ENCODE data around the gene RAB44. TPM values are rescaled to one million over a fixed set of nuclear protein-coding genes. Genes with fewer than 3 reads are reported as not detected.

RAB44 gene
- total RNA-seq, 1 donor from 2014 or later, result 0.35 TPM

DNA sequence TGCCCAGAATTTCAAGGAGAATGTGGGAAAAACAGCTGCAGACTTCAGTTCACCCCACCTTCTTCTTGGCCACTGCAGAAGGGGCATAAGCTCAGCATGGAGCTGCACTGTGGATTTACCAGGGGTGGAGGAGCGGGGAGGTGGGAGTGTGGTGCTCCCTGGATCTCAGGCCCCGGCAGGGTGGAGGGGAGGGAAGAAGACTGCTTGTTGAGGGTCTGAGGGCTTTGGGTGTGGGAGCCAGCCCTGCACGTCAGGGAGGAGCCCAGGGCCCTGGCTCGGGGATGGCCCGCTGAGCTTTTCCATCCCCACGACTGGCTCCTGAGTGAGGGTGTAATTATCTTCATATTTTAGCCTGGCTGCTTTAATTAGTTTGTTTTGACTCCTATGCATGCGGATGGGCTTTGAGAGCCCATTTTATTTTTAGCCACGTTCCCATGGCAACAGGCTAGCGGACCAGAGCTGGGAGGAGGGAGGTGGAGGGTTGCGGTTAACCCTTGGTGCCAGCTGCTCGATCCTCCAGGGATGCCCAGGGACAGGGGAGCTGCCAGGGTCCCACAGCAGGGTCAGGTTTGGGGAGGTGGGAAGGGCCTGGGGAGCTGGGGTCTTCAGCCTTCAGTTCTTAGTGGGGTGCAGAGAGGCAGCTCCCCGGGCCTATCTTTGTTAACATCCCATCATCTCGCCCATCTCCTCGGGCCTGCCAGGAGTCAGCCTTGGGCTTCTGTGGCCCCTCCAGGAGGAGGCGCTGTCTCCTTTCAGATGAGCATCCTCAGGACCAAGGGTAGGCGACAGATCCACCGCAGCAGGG lies 68.2 kb downstream of the RAB44 start:
- no peak for DNase-seq (ENCODE audit: low spot score)

DNA sequence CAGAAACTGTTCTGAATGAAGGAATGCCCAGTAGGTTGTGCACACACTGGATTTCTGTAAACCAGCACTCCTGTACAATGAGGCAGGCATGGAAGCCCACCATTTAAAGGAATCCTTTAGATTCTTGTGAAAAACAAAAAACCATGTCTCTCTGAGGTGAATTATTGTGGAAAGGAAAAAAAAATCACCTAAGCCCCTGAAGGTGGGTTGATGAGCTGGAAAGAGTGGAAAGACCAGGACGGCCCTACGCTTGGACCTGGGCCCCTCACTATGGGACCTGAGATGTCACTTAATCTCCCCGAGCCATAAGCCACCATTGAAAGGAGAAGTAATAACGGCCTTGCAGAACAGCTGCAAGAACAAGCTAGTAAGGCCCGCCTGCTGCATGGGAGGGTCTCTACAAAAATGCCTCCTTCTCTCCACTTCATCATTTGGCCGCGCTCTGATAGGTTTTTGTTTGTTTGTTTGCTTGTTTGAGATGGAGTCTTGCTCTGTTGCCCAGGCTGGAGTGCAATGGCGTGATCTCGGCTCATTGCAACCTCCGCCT lies 68.8 kb downstream of the RAB44 start:
- DNase-seq (ENCODE audit: low spot score), result no peak

DNA sequence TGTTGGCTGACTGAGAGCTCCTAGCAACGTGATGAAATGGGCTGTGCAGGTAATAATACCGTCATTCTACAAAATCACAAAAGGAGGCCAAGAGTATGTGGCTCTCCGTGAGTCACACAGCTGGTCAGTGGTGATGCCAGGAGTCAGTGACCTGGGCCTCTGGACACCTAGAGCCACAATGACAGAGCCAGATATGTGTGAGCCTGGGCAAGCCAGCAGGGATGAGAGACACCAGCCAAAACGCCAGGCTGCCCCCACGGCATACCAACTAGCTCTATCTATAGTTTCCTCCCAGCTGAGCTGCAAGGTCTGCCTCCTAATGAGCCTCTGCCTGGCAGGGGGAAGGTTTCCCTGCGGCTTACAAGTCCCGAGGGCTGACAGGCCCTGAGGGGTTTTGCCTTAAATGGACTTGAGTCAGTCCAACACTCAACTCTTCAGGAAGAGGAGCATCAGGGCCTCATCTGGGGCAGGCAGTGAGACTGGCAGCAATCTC lies 71.6 kb downstream of the RAB44 start:
- DNase-seq (ENCODE audit: low spot score), result no peak

DNA sequence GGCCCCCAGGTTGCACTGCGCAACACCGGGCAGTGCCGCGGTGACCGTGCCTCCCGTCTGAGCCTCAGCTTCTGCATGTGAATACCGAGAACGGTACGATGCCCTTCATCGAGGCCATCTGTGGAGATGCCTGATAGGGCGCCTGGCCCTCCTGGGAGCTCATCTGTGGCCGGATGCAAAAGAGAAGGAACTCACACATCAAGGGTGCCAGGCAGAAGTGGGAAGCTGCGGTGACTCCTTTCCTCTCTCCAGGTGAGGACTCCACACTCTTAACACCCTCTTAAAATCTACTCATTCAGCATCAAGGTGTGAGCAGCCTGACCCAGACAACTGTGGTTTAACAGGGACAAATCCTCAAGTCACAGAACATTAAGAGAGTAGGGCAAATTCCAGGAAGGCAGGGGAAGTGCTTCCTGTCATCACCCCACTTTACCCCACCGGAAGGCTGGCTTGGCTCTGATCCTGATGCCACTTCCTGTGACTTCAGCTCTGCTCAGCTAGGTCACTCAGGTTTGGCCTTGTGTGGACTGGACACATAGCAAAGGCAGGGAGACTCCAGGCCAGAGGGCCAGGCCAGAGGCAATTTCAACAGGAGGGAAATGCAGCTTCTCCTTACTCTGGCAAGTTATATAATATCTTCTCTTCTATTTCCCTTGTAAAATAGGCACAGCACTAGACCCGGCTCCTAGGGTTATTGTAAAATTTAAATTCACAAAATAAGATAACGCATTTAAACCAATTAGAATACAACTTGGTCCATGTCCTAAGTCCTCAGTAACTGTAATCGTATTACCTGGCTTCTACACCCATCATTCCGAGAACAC lies 72.3 kb downstream of the RAB44 start:
- no peak for DNase-seq (ENCODE audit: low spot score)

DNA sequence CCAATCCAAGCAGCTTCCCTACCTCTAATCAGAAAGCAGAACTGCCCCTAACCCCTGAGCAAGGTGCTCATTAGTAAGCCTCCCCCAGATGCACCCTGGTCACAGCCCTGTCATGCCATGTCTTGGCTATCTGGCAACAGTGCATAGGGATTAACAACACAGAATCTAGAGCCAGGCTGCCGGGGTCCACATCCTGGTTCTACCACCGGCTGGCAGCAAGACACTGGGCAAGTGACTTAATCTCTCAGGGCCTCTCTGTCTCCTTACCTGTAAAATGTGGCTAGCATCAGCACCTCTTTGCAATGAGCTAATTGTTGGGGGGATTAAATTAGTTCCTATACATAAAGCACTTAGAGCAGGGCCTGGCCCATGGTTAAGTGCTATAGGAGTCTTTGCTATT lies 73.5 kb downstream of the RAB44 start:
- no peak for DNase-seq (ENCODE audit: low spot score)

DNA sequence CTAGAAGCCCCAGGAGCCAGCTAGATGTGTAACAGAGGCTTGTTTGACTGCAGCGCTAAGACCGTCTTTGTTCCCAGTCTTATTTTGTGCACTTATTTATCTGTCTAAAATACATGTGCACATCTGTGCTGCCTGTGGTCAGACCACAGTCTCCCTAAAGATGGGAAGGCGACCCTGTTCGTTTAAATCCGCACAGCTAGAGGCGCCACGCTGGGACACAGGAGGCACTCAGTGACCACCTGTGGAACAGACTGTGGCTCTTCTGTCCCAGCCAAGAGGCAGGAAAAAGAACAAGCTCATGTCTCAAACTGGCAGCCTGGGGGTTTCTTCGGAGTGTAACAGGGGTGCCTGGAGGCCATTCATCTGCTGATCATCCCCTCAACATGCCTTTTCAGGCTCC lies 74.8 kb downstream of the RAB44 start:
- no peak for DNase-seq (ENCODE audit: low spot score)

DNA sequence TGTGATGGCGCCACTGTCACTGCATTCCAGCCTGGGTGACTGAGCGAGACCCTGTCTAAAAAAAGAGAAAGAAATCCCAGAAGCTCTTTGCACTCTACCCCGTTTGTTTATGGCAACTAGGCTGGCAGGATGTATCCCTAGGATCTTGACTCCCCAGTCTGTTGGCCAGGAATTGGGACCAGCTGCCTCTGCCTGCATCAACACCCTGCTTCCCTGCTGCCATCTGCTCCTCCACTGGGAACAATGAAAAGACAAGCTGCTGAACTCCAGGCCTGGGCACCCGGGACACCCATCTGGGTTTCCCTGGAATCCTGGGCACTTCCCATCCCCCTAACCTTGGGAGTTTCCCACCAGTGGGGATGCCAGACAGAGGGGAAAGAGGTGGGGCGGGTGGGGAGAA lies 76.7 kb downstream of the RAB44 start:
- DNase-seq (ENCODE audit: low spot score), result no peak

DNA sequence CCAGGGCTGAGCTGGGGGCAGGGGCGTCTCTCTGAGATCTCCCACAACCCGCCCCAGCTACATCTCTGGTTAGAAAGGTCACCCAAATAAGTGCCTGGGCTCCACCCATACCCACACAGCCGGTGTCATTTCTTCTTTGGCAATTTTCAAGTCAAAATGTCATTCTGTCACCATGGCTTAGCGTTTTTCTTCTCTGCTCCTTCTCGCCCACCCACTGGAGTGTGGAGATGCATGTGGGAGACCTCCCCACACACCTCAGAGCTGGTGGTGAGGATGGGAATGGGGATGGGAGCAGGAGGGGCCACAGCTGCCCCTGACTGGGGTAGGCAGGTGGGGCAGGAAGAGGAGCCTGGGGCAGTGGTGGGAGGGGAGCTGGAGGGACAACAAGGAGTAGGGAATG lies 78.5 kb downstream of the RAB44 start:
- no peak for DNase-seq (ENCODE audit: low spot score)

DNA sequence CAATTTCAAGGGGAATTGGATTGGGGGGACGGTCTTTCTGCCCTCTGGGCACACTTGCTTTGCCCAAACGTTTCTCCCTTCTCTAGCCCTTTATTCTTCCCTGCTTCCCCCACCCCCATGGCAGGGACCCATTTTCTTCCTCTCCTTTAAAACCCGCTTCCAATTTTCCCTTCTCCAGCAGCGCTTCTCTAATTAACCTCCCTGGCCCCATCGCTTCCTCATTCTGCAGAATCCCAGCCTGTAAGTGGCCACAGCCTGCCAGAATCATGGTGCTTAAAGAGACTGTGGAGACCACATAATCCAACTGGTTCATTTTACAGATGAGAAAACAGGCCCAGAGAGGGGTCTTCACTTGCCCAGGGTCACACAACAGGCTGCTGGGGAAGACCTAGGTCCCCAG lies 80.2 kb downstream of the RAB44 start:
- DNase-seq (ENCODE audit: low spot score), result no peak

DNA sequence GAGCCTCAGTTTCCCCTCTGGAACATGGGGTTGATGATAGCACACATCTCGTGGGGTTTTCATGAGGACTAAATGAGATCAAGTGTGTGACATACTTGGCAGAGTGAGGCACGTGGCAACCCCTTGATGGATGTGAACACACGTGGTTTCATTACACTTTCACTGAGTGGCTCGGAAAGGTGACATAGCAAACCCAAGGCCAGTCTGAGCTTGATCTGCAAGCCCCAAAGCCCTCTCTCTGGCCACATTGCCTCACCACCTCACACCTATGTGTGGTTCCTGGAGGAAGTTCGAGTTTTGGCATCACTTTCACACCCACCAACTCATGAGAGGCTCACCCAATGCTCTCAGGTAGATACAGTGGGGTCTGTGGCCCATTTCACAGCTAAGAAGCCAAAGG lies 81.6 kb downstream of the RAB44 start:
- DNase-seq (ENCODE audit: low spot score), result no peak

DNA sequence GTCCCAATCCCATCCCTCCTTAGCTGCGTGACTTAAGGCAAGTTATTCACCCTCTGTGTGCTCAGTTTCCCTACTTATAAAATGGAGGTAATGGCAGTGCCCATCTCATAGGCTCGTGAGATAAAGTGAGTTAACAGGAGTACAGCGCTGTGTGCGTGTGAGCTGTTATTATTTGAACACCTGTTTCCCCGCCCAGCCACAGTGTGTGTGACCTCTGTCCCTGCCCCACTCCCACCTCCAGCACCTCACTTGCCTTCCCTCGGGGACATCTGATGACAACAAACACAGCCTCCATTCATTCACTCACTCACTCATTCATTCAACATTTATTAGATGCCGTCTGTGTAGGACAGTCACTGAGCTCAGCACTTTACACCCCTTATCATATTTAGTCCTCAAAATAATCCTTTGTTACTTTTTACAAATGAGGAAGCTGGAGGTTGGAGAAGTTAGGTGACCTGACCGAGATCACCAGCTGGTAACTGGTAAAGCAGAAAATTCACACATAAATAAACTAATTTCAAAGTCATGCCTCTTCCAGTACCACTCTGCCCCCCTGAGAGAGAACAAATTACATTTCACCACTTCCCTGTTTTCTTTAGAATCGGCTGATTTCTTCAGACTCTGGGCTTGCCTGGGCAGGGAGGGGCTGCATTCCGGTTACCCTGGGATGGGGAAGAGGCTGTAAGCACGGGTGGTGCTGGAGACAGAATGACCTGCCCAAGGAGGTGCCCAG lies 83.0 kb downstream of the RAB44 start:
- no peak for DNase-seq (ENCODE audit: low spot score)

DNA sequence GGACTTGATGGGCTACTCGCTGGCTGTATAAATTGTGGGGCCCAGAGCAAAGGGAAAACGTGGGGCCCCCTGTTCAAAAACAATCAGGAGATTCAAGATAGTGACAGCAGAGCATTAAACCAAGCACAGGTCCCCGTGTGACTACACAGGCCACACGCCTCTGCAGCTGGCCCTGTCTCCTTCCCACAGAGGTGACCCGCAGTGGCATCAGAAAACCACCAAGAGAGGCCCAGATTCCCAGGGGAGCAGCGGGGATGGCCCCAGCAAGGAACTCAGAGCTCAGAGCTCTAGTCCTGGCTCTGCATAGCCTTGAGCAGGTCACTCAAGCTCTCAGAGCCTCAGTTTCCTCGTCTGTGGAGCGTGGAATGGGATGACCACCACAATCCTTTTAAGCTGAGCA lies 84.0 kb downstream of the RAB44 start:
- DNase-seq (ENCODE audit: low spot score), result no peak

Other genes with a start within 250 kb of the RAB44 start
- 31.2 TPM for gene STK38, start 150.3 kb upstream of the RAB44 start, total RNA-seq
- gene SRSF3, start 103.5 kb upstream of the RAB44 start, total RNA-seq, result 214 TPM
- 245 TPM for gene CDKN1A, start 19.1 kb upstream of the RAB44 start, total RNA-seq
- gene CPNE5, start 141.6 kb downstream of the RAB44 start, total RNA-seq, result 2.8 TPM
- gene PPIL1, start 177.0 kb downstream of the RAB44 start, total RNA-seq, result 21.2 TPM
- 61.6 TPM for gene C6orf89, start 188.1 kb downstream of the RAB44 start, total RNA-seq

Measured in mesenteric fat pad (tissue), 1 donor.